Measurements from ENCODE around the gene PLIN3.
"Not testable (repeated sequence)": the region's sequence is repeated elsewhere in the genome, so short reads cannot be mapped to it uniquely, and the experiment has no call there.

The PLIN3 gene

DNA sequence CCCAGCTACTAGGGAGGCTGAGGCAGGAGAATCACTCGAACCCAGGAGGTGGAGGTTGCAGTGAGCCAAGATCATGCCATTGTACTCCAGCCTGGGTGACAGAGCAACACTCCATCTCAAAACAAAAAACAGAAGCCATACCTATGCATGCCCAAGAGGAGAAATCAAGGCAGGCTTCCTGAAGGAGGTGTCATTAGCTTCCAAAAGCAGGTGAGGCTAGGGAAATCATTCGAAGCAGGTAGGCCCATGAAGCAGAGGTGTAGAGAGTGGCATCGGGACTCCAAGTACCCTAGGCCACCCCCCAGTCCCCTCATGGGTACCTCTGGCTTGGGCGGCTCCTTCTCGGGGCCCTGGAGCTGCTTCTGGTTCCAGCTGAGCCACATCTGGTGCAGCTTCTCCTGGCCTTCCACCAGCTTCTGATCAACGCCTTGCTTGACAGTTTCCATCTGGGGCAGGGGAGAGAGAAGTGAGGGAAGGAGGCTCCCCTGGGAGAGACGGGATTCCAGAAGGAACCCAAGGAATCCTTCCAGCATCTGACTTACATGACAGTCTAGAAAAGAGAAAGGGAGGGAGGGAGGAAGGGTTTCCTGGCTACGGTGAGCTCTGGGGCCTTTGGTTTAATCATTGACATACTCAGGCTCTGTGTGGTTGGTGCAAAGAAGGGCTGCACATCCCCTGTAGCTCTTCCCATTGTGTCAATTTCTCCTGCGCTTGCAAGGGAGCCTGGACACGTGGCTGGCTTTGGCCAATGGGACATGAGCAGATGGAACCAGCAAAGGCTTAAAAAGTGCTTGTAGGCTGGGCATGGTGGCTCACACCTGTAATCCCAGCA is 22.9 kb downstream of the PLIN3 start:
- FAIRE-seq: no peak

DNA sequence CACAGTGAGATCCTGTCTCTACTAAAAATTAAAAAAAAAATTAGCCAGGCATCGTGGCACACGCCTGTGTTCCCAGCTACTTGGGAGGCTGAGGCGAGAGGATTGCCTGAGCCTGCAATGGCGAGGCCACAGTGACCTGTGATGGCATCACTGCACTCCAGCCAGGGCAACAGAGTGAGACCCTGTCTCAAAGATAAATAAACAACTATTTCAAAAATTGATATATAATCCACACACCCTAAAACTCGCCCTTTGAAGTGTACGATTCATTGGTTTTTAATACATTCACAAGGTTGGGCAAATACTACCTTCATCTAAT is 23.9 kb downstream of the PLIN3 start:
- FAIRE-seq: no peak

- FAIRE-seq: no peak
These were observed 28.3 kb downstream of the PLIN3 start for GRCh38 chr19:4839192-4839591.

DNA sequence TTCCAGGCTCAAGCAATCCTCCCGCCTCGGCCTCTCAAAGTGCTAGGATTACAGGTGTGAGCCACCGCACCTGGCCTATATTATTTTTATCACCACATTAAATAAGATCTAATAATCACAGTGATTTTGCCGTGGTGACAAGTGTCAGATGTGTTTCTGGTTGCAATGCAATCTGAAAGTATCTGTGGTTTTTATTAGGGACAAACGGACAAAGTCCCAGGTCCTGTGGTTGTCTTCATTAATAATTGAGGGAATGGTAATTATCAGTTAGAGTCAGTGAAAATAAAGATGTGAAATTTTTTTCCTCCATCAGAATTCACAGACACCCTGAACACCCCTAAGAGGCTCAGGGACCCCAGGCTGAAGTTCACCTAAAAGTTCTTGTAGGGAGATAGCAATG is 34.7 kb downstream of the PLIN3 start:
- FAIRE-seq: no peak

- FAIRE-seq: not testable (repeated sequence)
These were observed 35.5 kb downstream of the PLIN3 start for GRCh38 chr19:4831979-4832340.

- FAIRE-seq: no peak
These were observed 36.0 kb downstream of the PLIN3 start, which contains the start of gene TICAM1 for GRCh38 chr19:4831304-4831978. TICAM1 (minus strand) TSS chr19:4831712; CDS start chr19:4818377, 13,335 bp downstream.

DNA sequence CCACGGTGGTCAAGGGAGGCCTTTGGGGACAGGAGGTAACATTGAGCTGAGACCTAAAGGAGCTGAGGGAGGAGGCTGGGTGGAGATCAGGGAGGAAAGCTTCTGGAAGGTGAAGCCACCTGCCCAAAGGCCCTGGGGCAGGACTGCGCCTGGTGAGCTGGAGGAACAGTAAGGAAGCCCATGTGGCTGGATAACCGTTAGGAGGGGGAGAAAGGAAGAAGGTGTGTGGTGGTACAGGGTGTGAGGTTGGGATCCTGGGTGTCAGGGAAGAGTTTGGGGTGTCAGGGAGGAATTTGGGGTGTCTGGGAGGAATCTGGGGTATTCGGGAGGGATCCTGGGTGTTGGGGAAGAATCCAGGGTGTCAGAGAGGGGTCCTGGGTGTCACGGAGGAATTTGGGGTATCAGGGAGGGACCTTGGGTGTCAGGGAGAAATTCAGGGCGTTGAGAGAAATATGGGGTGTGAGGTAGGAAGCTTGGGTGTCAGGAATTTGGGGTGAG is 36.6 kb downstream of the PLIN3 start:
- FAIRE-seq: no peak

DNA sequence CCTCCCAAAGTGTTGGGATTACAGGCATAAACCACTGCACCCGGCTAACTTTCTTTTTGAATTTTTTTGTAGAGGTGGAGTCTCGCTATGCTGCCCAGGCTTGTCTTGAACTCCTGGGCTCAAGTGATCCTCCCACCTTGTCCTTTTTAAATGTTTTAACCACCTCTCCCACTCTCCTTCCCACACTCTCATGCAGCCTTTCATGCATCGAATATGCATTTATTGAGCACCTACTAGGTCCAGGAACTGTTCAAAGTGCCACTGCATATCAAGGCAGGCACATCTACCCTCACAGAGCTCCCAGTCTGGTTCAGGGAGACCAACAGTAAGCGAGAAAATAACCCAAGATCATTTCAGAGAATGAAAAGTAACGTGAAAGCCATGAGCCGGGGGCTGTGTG is 37.1 kb downstream of the PLIN3 start:
- no peak for FAIRE-seq

GRCh38 chr19:4829001-4829712 is 38.3 kb downstream of the PLIN3 start:
- FAIRE-seq: no peak

- no peak for FAIRE-seq
These were observed 43.9 kb downstream of the PLIN3 start for GRCh38 chr19:4823577-4823976.

DNA sequence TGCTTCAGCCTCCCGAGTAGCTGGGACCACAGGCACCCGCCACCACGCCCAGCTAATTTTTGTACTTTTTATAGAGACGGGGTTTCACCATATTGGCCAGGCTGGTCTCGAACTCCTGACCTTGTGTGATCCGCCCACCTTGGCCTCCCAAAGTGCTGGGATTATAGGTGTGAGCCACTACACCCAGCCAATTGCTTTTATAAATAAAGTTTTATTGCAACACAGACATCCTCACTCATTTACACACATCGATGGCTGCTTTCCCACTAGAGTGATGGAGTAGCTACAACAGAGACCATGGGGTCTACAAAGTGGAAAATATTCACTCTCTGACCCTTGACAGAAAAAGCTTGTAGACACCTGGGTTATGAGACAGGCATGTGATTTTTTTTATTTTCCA is 45.1 kb downstream of the PLIN3 start:
- FAIRE-seq: not testable (repeated sequence)

DNA sequence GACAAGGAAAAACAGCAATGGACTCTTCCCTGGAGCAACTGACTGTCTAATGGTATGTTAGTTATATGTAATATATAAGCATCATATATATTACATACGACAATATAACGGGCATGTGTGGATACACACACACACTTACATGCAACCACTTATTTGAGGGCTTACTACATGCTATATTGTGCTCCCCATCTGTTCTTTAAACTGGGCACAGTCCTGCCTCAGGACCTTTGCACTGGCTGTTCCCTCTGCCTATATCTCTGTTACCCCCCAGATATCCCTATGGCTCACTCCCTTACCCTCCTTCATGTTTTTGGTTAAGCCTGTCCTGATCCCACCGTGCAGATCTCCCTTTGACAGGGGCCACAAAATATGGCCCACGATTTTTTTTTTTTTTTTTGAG is 46.2 kb downstream of the PLIN3 start:
- no peak for FAIRE-seq

DNA sequence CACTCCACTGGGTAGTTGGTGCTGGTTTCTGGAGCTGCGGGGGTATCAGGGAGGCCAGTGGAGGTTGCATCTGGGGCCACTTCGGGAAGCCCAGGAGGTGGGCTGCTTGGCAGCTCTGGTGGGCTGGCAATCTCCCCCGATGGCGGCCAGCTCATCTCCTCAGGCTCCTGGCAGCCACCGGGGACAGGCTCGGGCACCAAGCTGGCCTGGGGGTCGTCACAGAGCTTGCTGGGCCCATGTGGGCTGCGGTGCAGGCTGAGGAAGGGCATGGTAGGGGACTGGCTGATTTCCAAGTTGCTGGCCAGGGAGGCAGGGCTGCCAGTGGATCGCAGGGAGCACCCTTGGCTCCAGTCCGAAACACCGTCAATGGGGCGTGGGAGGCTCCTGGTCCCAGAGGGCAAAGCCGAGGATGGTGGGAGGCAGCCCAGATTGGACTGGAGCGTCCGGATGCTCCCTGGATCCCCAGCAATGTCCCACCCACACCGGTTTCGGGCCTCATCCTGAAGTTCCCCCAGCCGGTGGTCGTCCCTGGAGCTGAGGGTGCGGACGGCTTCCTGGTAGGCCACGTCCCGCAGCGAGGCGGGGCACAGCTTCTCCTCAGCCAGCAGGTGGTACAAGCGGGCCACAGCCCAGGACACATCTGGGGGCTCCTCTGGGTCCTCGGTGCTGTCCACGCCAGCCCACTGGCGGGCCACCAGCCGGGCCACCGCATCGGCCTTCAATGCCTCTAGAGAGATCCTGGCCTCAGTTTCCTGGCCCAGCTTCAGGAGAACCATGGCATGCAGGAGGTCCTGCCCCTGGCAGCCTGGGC is 49.8 kb downstream of the PLIN3 start:
- FAIRE-seq: no peak

GRCh38 chr19:4816950-4817278 is 50.6 kb downstream of the PLIN3 start:
- FAIRE-seq: no peak

DNA sequence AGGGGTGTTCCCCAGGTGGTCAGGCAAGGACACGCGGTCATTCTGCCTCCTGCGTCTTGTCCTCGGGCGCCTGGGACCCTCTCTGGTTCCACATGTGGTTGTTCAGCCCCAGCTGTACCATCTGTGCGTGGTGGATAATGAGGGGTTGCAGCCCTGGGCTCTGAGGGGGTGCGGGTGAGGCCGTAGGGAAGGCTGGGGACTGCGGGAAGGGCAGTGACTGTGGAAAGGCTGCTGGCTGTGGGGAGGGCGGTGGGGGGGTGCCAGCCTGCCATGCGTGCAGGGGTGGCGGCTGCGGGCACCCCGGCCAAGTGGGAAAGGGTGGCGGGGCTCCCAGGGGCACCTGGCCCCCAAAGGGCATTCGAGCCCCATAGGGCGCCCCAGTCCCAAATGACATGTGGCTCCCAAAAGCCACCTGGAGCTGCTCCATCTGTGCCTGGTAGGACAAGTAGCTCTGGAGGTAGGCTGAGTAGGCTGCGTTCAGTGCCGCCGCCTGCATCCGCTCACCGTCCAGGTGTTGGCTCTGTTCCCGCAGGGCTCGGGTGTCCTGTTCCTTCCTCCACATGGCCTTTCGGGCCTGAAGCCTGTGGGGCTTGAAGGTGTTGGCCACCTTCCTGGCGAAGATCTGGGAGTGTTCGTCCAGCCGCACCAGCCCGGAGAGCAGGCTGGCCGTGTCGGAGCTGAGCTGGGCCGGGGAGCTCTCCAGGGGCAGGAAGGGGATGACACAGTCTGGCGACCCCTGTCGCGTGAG is 51.1 kb downstream of the PLIN3 start:
- FAIRE-seq: no peak

DNA sequence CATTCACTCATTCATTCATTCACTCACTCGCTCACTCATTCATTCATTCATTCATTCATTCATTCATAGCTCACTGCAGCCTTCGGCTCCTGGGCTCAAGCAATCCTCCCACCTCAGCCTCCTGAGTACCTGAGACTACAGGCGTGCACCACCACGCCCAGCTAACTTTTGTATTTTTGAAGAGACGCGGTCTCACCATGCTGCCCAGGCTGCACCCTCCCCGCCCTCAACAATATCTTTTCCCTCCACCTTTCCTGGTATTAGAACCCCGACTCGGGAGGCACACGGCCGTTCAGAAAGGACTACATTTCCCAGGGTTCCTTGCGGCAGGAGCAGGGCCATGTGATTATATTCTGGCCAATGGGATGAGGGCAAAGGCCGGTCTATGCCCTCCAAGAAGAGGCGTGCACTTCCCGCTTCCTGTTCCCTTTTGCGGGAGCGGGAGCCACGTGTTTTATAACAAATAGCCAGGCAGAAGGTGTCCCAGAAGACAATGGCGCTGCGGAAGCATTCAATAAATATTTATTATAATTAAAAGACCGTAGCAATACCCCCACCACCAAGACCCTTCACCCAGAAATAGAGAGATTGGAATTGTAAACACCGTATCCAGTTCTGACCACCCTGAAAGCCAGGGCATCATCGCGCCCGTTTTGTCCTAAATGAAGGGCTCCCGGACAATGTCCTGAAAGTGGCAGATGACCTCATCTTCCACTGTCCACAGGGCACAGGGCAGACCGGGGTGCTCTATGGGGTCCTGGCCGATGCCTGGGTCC is 51.9 kb downstream of the PLIN3 start:
- peak; percentile 93 for FAIRE-seq

GRCh38 chr19:4814625-4815425 is 52.6 kb downstream of the PLIN3 start:
- FAIRE-seq: no peak

DNA sequence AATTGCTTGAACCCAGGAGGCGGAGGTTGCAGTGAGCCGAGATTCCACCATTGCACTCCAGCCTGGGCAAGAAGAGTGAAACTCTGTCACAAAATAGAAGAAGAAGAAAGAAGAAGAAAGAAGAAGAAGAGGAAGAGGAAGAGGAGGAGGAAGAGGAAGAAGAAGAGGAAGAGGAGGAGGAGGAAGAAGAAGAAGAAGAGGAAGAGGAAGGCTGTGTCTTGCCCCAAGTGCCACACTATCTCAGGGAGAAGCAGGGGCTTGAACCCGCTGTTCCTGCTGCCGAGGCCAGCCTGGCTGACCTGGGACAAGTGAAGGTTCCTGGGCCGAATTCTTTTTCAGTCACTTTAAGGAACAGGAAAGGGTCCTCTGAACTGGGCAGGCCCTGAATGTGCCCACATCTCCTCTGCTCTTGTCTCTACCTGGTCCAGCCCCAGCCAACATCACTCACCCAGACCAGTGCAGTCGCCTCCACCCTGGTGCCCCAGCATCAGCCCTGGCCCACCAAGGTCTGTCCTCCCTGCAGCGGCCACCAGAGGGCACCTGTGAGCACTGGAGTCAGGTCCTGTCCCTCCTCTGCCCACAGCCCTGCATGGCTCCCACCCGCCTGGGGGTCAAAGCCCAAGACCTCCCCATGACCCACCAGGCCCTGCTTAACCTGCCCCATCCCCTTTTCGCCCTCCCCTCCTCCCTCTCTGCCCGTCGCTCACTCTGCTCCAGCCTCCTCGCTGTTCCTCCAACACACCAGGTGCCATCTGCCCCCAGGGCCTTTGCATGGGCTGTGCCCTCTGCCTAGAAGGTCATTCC is 55.9 kb downstream of the PLIN3 start:
- no peak for FAIRE-seq

- no peak for FAIRE-seq
These were observed 60.3 kb downstream of the PLIN3 start for GRCh38 chr19:4807188-4807587.

GRCh38 chr19:4806384-4806783 is 61.1 kb downstream of the PLIN3 start:
- FAIRE-seq: no peak
